Measurements from ENCODE around the gene DSCAM.

DSCAM gene

GRCh38 chr21:40438616-40439015 is 408.3 kb downstream of the DSCAM start:
- no peak for DNase-seq

DNA sequence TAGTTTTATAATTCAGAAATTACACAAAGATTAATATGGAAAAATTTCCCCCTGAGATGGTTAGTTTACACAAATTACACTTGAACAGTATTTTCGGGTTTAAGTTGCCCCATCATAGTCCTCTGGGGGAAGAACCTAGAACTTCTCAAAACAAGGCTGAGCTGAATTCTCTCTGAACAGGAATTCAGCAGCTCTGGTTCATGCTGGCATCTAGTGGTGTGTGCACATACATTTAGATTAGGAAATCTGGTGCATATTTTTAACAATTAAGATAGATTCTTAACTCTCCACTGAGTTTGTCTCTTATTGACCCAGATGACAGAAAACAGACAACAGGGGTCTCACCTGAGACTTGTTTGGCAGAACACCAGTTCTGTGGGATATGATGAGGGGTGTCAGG is 410.7 kb downstream of the DSCAM start:
- no peak for DNase-seq

DNA sequence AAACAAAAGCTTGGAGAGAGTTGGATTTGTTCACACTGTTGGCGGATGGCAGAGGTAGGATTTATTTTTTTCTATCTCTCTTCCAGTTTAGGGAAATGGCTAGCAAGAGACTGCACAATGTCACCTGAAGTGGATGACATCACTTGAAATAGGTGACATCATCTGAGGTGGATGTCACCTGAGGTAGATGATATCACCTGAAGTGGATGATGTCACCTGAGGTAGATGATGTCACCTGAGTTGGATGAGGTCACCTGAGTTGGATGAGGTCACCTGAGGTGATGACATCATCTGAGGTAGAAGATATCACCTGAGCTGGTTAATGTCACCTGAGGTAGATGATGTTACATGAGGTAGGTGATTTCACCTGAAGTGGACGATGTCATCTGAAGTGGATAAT is 413.4 kb downstream of the DSCAM start:
- DNase-seq: no peak

DNA sequence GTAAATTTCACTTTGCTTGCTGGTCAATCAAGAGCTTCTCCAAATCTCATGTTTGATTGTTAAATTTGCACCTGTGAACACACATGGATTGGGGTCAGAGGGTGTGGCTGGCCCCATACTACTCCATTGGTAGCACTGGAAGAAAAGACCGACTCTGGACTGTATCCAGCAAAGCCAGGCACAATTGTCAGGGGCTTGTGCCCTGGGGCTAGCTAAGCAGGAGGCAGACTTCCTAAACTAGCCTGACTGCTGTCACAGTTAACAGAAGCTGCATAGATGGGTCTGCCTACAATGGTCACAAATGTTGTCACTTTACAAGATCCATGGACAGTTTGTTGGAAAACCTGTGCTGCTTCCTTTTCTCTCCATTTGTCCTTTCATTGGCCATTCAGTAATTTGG is 421.0 kb downstream of the DSCAM start:
- no peak for DNase-seq

DNA sequence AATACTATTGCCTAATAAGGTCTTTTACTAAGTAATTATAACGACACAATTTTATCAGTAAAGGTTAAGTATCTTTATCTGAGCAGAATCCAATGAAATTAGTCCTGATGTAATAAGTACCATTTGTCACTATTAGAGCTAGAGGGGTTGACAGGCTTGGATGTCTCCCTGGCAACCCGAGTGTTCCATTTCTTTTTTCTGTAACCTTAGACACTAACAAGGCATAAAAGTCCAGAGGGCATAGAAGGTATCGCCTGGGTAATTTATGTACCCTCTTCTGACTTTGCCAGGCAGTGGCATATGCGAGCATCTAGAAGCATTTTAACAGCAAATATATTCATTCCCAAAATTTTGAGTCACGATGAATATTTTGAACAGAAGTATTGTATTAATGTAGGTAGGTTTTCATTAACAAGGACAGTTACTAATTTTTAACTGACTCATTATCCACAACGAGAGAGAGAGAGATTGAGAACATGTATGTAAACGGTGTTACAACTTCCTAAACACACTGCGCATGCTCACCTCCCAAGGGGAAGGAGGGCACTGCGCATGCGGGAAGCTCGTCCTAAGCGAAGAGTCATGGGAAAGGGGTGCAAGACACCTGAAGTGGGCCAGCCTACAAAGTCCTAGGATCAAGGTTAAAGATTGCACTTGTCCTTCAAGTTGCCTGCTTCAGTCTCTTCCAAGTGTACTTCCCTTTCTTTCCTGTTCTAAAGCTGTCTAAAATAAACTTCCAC is 423.9 kb downstream of the DSCAM start:
- peak; percentile 80 for DNase-seq

DNA sequence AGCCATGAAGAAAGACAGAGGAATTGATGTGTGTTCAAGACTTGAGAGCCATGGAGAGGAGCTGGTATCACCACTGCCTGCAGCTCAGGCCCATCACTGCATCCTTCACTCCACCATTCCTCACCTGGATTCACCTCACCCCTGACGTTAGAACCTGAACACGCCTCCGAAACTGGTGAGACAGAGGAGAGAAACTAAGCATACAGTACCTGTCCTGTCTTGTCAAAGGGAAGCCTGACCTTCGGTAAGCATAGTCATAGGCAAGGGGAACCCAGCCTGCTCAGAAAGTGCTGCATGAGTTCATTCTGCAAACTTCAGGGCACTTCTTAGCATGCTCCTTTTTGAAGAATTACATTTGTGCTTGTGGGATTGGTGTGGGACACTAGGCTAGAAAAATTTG is 425.8 kb downstream of the DSCAM start:
- DNase-seq: no peak

GRCh38 chr21:40416572-40416971 is 430.4 kb downstream of the DSCAM start:
- DNase-seq: no peak

DNA sequence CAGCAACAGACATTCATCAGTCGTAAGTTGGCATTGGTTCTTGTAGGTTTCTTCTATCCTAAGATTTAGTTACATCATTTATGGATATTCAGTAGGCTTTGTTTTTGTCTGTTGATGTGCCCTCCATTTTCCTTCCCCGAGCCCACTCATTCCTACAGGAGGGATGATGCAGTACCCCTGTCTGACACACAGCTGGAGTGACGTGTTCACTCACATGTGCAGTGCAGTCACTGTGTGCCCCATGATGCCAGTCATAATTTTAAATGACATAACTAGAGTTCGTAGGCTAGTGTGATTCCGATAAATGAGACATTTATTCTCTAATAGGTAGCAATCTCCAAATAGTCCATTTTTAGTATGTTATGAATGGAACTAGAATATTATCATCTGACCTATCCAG is 438.4 kb downstream of the DSCAM start:
- DNase-seq: no peak

DNA sequence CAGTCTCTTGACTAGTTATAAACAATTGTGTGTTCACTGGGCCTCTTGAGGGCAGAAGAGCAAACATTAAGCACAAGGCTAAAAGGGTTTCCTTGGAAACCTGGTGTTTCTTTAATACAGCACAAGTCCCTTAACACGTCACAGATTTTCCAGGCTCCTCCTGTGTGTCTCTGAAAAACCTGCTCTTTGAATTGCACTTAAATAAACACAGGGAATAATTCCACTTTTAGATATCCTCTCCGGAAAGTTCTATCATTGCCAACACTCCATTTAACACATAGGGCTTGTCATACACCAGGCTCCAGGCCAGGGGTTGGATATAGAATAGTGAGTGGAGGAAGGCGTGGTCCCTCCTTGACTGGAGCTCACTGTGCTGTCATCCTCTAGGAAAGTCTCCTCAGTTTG is 442.6 kb downstream of the DSCAM start:
- DNase-seq: peak; percentile 4

- no peak for DNase-seq
These were observed 443.9 kb downstream of the DSCAM start for GRCh38 chr21:40402884-40403582.

DNA sequence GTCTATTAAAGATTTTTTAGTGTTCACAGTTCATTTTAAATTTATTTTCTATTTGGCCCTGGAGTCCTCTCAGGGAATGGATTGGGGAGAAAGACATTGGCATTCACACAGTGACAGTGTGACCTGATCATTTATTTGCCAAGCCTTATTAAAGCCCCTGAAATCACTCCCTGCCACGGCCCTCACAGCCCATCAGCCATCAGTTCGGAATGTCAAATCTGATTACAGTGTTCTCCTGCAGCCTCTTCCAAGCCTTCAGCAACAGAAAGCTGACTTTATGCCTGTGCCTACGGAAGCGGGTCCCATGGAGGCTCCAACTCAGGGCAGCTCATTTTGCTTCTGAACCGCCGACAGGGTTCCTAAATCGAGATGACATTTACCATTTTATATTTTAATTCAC is 451.2 kb downstream of the DSCAM start:
- DNase-seq: no peak

- no peak for DNase-seq
These were observed 453.9 kb downstream of the DSCAM start for GRCh38 chr21:40393066-40393465.

GRCh38 chr21:40388046-40388445 is 458.9 kb downstream of the DSCAM start:
- DNase-seq: no peak

DNA sequence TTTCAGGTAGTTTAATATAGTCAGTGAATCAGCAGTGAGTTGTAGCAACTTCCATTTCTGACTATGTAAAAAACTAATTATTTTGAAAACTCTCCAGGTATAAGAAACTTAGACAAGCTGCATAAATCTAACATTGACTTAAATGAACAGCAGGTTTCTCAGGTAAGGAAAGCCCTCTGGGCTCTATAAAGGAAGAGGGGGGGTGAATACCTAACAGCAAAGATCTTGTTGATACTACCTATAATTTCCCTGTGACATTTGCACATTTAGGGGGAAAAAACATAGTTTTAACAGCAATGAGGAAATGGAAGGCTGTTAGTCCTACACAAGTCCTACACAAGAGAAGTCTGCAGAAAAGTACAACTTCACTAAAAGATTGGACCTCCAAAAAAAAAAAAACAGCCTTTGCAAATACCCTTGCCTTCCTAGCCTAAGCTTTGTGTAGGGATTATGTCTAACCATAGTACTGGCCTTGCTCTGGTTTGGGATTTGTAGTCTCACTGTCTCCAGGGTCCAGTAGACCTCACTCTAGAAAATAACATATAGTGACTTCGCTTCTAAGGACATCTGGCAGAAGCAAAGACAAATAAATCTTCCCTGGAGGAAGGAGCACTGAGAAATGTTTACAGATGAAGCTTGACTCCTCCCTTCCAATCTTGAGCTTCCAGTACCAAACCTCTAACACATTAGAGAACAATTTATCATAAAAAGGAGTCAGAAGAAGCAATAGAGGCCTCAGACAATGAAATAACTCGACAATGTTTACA is 459.8 kb downstream of the DSCAM start:
- DNase-seq: no peak

DNA sequence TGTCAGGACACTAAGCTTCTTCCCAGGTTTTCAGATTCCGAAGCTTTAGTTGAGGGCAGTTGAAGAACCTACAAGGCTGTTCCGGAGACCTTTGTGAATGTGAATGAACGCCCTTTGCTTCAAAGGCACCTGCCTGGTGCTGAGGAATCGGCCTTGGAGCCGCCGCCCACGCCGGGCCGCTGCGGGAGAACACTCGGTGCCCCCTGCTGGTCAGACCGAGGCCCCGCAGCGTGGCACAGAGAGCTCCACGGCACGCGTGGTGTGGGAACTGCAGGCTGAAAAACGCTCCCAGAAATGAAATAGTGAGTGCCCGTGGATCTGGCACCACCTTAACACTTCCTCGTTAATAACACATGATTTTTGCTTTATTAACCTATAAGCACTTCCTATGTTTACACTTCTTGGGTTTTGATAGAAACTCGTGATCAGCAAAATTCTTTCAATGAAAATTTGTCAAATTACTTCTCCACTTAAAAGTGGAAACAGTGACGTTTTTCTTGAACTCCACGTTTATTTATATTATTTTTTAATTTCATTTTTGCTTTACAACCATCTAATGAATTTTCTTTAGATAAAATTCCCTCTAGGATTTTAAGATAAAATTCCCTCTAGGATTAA is 460.6 kb downstream of the DSCAM start:
- no peak for DNase-seq

DNA sequence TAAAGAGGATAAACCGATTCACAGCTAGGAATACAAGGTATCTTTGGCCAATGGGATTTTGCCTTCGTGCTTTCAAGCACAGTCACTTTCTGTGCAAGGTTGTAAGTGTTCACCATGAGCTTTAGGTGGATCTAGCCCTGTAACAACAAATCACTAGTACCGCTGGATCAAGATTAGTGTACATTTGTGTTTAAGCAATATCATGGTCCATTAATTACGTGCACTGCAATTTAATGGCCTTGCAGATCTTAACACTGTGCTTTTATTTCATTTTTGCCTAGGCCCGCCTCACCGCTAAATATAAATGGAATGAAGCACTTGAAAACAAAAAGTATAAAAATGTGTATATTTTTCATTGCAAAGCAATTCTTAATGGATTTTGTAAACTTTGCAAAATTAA is 461.1 kb downstream of the DSCAM start:
- DNase-seq: no peak

- no peak for DNase-seq
These were observed 463.0 kb downstream of the DSCAM start for GRCh38 chr21:40383951-40384350.

- DNase-seq: no peak
These were observed 465.8 kb downstream of the DSCAM start for GRCh38 chr21:40381111-40381510.

- DNase-seq: no peak
These were observed 466.8 kb downstream of the DSCAM start for GRCh38 chr21:40379881-40380810.

- no peak for DNase-seq
These were observed 469.8 kb downstream of the DSCAM start for GRCh38 chr21:40377135-40377534.

- no peak for DNase-seq
These were observed 473.2 kb downstream of the DSCAM start for GRCh38 chr21:40373761-40374160.

DNA sequence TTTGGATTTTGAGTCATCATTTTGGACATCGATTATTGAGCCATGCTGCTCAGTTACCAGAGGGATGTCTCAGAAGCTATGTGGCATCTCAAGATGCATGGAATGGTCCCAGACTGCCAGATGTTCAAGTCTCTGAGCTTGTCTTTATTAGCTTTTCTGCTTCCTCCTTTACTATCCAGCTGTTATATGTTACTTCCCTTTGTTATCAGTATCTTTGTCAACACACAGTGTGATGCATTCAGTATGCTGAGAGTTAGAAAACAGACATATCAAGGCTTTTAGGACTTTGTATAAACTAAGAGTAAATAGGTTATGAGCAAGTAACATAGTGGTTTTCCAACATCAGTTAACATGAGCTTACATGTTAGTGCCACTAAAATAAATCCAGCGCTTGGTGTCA is 474.5 kb downstream of the DSCAM start:
- no peak for DNase-seq

Measured in NCI-H2171 treated with DMSO at 0.1 percent for 48 hours (cell line).